Activated T-cell treated with anti-CD3 and anti-CD28 coated beads, Interleukin-2, amount 50 U/mL, for 4 hours (primary cell): Measurements from ENCODE around the gene UNK. TPM values are rescaled to one million over a fixed set of nuclear protein-coding genes. Genes with fewer than 3 reads are reported as not detected.

Source experiments
- ATAC-seq, 2 donors: fragments of 200-7000 bp; cut with Tn5 transposase; one replicate each; pipeline ENCODE4 v1.10.0; 2021
- DNase-seq: peaks from one replicate; pipeline ENCODE4 v3.0.0-alpha.2; 2020
- H3K27me3 Mint-ChIP-seq: one replicate; pipeline ENCODE4 v1.8.0; 2021; ENCODE audit warnings: low read depth, mixed read lengths
- H3K36me3 Mint-ChIP-seq: one replicate; pipeline ENCODE4 v1.8.0; 2022; ENCODE audit warnings: mixed read lengths; ENCODE audit not compliant: insufficient read depth
- H3K4me1 Mint-ChIP-seq: one replicate; pipeline ENCODE4 v1.8.0; 2021; ENCODE audit warnings: low read depth, mixed read lengths
- H3K4me3 Mint-ChIP-seq: one replicate; pipeline ENCODE4 v1.8.0; 2021; ENCODE audit warnings: mild to moderate bottlenecking, moderate library complexity, mixed read lengths
- H3K9me3 Mint-ChIP-seq: one replicate; pipeline ENCODE4 v1.8.0; 2021; ENCODE audit warnings: mixed read lengths
- total RNA-seq, 3 donors: library from RNA; stranded (reverse); gene quantifications; one replicate each; pipeline ENCODE4 v1.2.1, GENCODE V29; 2021

UNK gene
- total RNA-seq, 3 donors from 2014 or later = 21.0 to 24.5 (median 22.6) TPM

DNA sequence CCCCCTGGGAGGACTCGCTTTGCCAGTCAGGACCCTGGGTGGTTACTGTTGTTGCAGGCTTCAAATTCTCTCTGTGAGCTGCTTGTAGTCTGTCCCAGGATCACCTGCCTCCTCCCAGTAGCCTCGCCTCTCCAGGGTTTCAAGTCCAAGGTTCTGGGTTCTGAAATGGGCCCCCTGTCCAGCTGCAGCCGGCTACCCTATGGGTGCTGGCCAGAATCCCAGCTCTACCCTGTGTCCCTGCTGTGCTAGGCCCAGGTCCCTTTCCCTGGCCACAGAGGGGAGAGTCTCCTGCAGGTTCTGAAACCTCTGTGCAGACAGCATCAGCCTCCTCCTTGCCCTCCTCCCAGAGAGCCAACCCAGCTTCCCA, 38.2 kb downstream of the UNK start:
- no peak for ATAC-seq
- H3K27me3 Mint-ChIP-seq = no peaks in the 10 kb centered on the region
- H3K9me3 Mint-ChIP-seq = no peaks in the 10 kb centered on the region
- peaks cover 12% of the 10 kb centered on the region for H3K36me3 Mint-ChIP-seq
- no peak for DNase-seq
- peaks cover 17% of the 10 kb centered on the region for H3K4me1 Mint-ChIP-seq
- H3K4me3 Mint-ChIP-seq = no peak overlapping the region

DNA sequence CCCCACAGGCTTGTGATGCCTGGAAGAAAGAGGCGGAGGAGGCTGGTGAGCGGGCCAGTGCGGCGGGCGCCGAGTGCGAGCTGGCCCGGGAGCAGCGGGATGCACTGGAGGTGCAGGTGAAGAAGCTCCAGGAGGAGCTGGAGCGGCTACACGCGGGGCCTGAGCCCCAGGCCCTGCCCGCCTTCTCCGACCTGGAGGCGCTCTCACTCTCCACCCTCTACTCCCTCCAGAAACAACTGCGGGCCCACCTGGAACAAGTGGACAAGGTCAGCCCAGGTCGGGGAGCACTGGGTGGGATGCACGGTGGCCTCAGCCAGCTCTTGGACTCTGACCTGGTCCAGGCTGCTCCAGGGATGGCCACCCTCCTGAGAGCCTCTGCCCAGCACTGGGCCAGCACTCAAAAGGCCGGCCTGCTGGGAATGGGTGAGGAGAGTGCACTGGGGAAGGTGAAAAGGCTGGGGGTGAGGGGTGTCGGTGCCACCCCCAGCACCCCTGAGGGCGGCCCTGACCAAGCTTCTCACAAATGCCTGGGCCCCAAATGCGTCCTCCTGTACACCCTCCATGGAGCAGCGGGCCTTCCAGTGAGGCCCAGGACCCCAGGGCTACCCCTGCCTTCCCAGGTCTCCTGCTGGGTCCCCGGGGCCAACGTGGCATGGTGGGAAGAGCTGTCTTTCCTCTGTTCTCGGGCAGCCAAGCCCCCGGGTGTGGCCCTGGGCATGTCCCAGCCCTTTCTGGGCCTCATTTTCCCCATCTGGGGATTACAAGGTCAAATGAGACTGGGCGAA, 38.8 kb downstream of the UNK start:
- H3K27me3 Mint-ChIP-seq = no peaks in the 10 kb centered on the region
- H3K4me1 Mint-ChIP-seq = peaks cover 19% of the 10 kb centered on the region
- ATAC-seq (no peak), DNase-seq (no peak)
- no peaks in the 10 kb centered on the region for H3K9me3 Mint-ChIP-seq
- peaks cover 11% of the 10 kb centered on the region for H3K36me3 Mint-ChIP-seq
- no peak overlapping the region for H3K4me3 Mint-ChIP-seq

DNA sequence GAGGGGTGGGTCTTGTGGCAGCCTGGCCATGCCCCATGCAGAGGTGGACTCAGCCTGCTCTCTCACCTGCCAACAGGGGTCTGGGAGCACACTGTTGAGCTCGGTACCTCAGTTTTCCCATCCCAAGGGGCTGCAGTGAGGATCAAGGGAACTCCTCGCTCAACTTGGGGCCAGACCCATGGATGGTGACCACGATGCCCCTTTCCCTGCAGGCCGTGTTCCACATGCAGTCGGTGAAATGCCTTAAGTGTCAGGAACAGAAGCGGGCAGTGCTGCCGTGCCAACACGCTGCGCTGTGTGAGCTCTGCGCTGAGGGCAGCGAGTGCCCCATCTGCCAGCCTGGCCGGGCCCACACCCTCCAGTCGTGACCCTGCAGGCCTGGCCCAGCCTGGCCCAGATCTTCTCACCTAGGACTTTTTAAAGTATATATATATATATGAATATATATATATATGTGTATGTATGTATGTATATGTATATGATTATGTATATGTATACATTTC, 39.5 kb downstream of the UNK start:
- ATAC-seq (no peak), DNase-seq (no peak)
- Mint-ChIP-seq H3K4me3 (no peak overlapping the region), H3K4me1 (peaks cover 19% of the 10 kb centered on the region), H3K36me3 (peaks cover 9% of the 10 kb centered on the region), H3K27me3 (no peaks in the 10 kb centered on the region), H3K9me3 (no peaks in the 10 kb centered on the region)

DNA sequence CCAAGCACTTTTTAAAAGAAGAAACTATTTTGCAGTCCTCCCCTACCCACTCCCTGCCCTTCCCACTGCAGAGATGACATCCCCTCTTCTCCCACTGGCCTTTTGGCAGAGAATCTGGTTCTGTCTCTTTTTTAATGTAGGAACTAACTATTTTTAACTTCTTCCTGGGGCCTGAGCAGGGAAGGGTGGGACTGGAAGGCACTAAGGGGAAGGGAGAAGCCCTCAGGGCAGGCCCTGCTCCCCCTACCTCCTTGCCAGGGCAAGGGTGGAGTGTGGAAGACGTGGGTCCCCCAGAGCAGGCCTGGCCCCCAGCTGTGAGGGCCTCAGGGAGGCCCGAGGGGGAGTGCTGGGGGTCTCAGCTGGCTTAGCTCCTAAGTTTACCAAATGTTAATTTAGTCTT, 40.1 kb downstream of the UNK start:
- Mint-ChIP-seq H3K4me1 (peaks cover 17% of the 10 kb centered on the region), H3K36me3 (peaks cover 6% of the 10 kb centered on the region), H3K27me3 (no peaks in the 10 kb centered on the region), H3K4me3 (no peak overlapping the region), H3K9me3 (no peaks in the 10 kb centered on the region)
- DNase-seq (no peak), ATAC-seq (no peak)

DNA sequence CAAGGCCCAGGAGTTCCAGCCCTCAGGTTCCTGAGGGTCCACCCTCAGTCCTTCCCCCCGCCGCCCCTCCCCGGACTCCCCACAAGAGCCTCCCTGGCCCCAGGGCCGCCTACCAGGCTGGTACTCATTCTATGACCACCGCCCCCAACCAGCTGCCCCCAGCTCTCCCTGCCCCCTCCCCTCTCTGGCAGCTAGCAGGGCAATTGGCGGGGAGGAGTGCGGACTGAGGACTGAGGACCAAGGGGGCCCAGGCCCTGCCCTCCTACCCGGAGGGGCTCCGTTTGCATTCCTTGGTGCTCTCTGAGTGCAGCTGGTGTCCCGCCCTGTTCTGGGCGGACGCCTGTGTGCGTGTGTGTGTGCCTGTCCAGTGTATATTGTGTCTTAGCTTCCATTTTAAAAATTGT, 40.5 kb downstream of the UNK start:
- peaks cover 17% of the 10 kb centered on the region for H3K4me1 Mint-ChIP-seq
- H3K36me3 Mint-ChIP-seq = peaks cover 3% of the 10 kb centered on the region
- DNase-seq = no peak
- no peaks in the 10 kb centered on the region for H3K27me3 Mint-ChIP-seq
- no peaks in the 10 kb centered on the region for H3K9me3 Mint-ChIP-seq
- no peak overlapping the region for H3K4me3 Mint-ChIP-seq
- ATAC-seq = no peak

DNA sequence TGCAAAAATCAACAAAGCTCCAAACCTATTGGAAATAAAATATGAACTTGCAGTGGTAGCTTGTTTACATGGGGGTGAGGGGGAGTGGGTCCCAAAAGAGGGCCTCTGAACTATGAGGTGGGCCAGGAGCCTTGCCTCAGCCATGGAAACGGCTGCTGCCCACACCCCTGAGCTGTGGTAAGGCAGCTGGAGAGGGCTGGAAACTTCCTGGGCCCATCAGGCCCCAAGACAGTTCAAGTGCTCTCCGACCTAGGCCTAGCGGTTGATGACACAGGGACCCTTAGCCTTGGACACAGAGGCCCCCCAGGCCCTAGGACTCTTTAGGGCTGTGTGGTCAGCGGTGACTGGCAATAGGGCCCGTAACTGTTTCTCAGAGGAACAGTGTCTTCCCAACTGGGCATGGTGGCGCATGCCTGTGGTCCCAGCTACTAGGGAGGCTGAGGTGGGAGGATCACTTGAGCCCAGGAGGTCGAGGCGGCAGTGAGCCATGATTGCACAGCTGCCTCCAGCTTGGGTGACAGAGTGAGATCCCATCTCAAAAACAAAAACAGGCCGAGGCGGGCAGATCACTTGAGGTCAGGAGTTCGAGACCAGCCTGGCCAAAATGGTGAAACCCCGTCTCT, 41.3 kb downstream of the UNK start:
- Mint-ChIP-seq H3K27me3 (no peaks in the 10 kb centered on the region), H3K4me3 (no peak overlapping the region), H3K9me3 (no peaks in the 10 kb centered on the region), H3K4me1 (peaks cover 16% of the 10 kb centered on the region), H3K36me3 (peaks cover 2% of the 10 kb centered on the region)
- DNase-seq = no peak
- no peak for ATAC-seq

DNA sequence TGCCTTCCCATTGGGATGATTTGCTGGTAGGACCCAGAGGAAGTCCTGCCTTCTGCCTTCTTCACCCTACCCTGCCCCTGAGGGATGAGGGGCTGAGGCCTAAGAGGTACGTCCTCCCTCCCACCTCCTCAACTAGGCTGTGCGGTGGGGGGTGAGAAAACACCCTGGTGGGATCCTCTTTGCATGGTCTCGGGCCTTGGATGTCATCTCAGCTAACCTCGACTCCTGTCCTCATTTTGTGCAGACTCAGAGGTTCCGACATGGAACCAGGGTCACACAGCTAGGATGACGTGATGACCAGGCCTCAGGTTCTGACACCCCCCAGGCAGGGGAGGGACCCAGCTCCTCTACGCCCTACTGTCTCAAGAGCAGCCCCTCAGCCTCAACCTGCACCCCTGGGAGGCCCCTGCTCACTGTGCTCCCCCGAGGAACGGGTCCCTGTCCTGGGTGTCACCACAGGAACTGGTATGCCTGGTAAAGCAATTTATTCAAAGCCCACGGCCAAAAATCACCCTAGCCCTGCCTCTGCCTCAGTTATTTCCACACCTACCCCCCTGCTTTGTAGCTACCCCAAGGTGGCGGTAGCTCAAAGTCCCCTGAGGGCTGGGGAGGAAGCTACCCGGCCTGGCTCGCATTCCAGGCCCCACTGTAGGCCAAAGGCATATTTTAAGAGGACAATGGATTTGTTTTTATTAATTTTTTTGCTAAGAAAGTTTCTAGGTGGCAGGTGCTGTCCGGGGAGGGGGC, 42.1 kb downstream of the UNK start:
- Mint-ChIP-seq H3K9me3 (no peaks in the 10 kb centered on the region), H3K4me1 (peaks cover 11% of the 10 kb centered on the region), H3K36me3 (no peaks in the 10 kb centered on the region), H3K4me3 (no peak overlapping the region), H3K27me3 (no peaks in the 10 kb centered on the region)
- ATAC-seq (no peak), DNase-seq (no peak)

DNA sequence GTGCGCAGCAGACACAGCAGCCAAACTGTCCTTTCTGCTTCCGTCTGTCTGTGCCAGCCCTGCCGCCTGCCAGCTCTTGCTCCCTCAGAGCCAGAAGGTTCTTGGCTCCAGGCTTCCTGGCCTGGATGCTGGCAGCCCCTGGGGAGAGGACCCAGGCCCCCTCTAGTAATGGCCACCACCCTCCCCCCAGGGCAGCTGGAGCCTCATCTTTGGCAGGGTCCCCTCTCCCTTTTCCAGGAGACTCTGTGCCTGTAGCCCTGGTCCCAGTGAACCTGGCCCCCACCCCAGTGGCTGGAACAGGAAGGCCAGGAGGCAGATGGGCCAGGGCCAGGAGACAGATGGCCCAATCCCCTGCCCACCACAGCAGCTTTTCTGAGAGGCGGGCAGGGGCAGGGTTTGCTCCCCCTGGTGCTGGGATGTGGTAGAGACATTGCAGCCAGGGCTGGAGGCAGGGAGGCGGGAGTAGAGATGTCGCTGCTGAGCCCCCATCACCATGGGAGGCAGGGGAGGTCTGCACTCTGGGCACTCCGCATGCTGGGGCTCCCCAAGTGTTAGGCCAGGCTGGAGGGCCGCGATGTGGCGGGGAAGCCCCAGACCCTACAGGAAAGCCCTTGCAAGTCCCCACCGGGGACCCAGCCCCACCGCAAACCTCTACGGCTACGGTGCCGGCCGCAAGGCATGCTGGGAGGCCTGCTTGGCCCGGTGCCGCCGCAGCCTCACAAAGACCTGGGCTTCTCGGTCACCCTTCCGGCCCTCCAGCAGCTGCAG, 42.9 kb downstream of the UNK start:
- no peaks in the 10 kb centered on the region for H3K9me3 Mint-ChIP-seq
- peaks cover 4% of the 10 kb centered on the region for H3K36me3 Mint-ChIP-seq
- no peaks in the 10 kb centered on the region for H3K27me3 Mint-ChIP-seq
- H3K4me1 Mint-ChIP-seq = peaks cover 9% of the 10 kb centered on the region
- peak; percentile 66 for DNase-seq
- H3K4me3 Mint-ChIP-seq = peak overlapping the region; percentile 49
- peak; percentile 74 to 79 for ATAC-seq

DNA sequence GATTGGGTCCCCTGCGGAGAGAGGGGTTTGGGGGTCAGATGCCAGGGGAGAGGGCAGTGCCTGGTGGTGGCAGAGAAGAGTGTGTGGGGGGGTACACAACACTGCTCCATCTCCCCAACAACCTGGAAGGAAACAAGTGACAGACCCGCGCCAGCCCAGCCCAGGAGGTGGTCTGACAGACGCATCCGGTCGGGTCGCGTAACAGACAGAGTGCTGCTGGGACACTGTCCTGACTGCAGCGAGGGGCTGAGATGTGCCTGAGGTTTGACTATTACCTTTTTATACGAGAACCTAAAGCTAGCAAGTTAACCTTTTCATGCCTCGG, 43.4 kb downstream of the UNK start:
- peaks cover 13% of the 10 kb centered on the region for H3K4me1 Mint-ChIP-seq
- H3K27me3 Mint-ChIP-seq = no peaks in the 10 kb centered on the region
- ATAC-seq = peak; percentile 15 to 26
- H3K36me3 Mint-ChIP-seq = peaks cover 5% of the 10 kb centered on the region
- H3K4me3 Mint-ChIP-seq = peak overlapping the region; percentile 49
- H3K9me3 Mint-ChIP-seq = no peaks in the 10 kb centered on the region
- DNase-seq = no peak

DNA sequence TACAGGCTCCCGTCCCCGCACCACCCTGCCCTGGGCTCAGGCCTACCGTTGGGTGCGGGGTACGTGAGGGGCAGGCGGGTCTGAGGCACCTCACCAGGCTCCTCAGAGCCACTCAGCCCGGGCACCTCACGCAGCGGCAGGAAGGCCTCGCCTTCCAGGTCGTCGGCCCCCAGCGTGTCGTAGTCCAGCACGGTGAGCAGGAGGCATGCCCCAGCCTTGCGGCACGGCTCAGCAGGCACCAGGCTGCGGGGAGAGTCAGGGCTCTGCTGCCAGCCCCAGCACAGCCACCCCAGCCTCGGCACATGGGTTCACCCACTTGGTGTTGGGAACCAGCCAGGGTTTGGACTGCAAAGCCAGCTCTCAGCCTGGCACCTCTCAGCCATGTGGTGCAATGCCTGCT, 44.1 kb downstream of the UNK start:
- no peaks in the 10 kb centered on the region for H3K9me3 Mint-ChIP-seq
- H3K4me3 Mint-ChIP-seq = no peak overlapping the region
- no peak for ATAC-seq
- peaks cover 7% of the 10 kb centered on the region for H3K36me3 Mint-ChIP-seq
- H3K4me1 Mint-ChIP-seq = peaks cover 20% of the 10 kb centered on the region
- no peaks in the 10 kb centered on the region for H3K27me3 Mint-ChIP-seq
- DNase-seq = no peak

DNA sequence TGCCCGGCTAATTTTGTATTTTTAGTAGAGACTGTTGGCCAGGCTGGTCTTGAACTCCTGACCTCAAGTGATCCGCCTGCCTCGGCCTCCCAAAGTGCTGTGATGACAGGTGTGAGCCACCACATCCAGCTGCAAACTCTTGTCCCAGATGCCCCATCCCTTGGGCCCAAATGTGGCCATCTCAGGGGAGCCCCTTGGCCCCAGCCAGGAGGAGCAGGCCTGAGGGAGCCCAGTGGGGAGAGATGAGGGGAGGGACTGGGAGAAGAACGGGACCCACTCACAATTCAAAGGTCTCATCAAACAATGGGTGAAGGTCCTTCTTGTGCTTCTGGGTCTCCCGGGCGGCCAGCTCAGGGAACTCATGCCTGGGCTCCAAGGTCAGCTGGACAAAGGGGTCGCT, 45.1 kb downstream of the UNK start:
- peaks cover 29% of the 10 kb centered on the region for H3K4me1 Mint-ChIP-seq
- H3K36me3 Mint-ChIP-seq = peaks cover 12% of the 10 kb centered on the region
- no peaks in the 10 kb centered on the region for H3K27me3 Mint-ChIP-seq
- H3K4me3 Mint-ChIP-seq = no peak overlapping the region
- no peaks in the 10 kb centered on the region for H3K9me3 Mint-ChIP-seq
- DNase-seq (no peak), ATAC-seq (no peak)

DNA sequence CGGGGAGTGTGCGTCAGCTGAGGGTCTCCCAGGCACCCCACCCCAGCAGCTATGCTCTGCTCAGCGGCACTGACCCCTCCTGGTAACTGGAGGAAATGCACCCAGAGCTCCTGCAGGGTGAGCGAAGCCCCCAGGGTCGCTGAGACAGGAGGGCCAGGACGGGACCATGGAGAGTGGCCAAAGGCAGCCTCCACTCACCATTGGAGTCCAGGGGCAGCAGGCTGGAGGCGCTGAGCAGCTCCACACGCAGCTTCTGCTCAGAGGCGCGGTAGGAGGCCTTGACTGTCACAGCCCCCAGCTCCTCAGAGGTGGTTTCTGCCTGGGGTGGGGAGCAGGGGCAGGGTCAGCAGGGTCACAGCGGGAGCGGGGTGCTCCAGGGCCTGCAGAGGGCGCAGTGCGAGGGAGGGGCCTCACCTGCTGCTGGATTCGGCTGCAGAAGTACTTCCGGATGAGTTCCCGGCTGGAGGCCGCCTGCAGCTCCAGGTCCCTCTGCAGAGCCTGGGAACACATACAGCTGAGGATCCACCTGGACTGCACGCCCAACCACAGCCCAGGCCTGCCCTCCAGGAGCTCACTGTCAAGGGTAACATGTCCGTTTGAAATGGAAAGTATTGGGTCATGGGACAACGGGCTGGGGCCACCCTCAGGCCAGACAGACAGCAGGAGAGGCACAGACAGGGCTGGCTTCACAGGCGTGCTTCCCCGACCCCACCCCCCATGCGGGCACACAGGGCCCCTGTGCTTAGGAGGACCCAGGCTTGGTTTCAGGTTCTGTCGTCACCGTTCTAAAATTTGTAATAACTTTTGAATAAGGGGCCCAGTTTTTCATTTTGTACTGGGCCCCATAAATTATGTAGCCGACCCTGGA, 45.8 kb downstream of the UNK start:
- Mint-ChIP-seq H3K4me1 (peaks cover 32% of the 10 kb centered on the region), H3K9me3 (no peaks in the 10 kb centered on the region), H3K36me3 (peaks cover 13% of the 10 kb centered on the region), H3K27me3 (no peaks in the 10 kb centered on the region), H3K4me3 (no peak overlapping the region)
- DNase-seq (peak; percentile 38), ATAC-seq (no peak)

DNA sequence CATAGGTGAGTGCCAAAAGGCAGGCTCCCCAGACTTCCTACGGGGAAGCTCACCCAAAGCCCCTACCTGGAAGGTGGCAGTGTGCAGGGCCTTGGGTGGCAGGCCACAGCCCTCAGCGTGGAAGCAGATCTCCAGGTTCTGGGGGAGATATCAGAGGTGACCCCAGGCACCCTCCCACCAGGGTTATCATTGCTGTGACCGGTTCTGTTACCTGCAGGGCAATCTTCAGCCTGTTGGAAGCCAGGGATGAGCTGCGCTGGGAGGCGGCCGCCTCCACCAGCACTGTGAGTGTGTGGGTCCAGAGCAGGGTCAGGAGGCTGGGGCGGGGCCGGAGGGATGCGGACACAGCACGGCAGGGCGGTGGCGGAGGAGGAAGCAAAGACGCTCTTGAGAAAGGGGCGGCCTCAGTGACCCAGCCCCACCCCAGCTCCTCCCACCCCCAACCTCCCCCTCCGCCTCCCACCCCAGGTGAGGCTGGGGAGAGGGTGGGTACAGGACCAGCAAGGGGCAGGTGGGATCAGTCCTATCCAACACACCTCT, 46.5 kb downstream of the UNK start:
- Mint-ChIP-seq H3K4me1 (peaks cover 32% of the 10 kb centered on the region), H3K9me3 (no peaks in the 10 kb centered on the region), H3K27me3 (no peaks in the 10 kb centered on the region), H3K36me3 (peaks cover 13% of the 10 kb centered on the region), H3K4me3 (no peak overlapping the region)
- DNase-seq (no peak), ATAC-seq (no peak)
